Measurements from ENCODE around the gene ABHD18. TPM values are rescaled to one million over a fixed set of nuclear protein-coding genes. Genes with fewer than 3 reads are reported as not detected.
A peak's percentile ranks its signal among the peaks of the same experiment; 100 is the strongest.
"Not testable (repeated sequence)": the region's sequence is repeated elsewhere in the genome, so short reads cannot be mapped to it uniquely, and the experiment has no call there.

The ABHD18 gene
- 12.4 TPM for total RNA-seq (ENCODE audit: unreplicated experiment)
- long read RNA-seq, full-length matches to known transcripts, result 1 of 8 reads
- long read RNA-seq, partial matches to known transcripts, result 2 of 8 reads
- long read RNA-seq, other reads (novel, unspliced or antisense), result 5 of 8 reads

DNA sequence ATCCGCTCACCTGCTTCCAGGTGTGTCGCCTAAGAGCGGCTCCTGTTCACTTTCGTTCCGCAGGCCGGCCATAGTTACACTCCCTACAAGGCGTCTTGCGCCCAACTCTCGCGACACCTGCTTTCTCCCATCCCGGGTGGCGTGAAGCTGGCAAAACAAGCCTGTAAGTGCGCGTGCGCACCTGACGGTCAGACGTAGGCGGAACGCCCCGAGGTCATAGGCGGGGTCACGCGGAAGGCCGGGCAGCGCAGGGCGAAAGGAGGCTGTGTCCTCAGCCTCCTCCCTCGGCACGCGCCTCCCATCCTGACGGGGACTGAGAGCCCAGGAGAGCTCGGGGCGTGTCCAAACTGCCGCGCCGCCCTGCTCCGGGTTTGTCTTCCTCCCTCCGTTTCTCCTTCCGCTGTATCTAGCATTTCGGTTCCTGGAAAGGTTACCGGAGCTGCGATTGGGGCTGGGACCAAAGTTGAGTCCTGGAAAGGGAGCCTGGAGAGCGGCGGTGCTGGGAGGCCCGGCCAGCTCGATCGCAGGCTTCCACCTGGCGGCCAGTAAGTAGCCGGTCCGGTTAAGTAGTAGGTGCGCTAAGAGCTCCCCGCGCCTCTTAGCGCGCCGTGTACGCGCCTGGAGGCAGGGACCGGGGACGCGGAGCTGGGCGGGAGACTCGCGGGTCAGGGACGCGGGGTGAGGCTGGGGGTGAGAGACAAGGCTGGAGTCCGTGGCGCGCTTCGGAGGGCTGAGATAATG, at the start of gene ABHD18, which contains the start of gene MFSD8:
Gene ABHD18, plus strand, starts transcription at position 345 of the 741 bp plus-strand sequence. CDS start 17,550 bp downstream, outside the sequence.
Gene MFSD8, minus strand, starts transcription at position 112 of the 741 bp plus-strand sequence. Its CDS starts 40 bp downstream, at position 72.
- Mint-ChIP-seq H3K27ac (ENCODE audit: unreplicated experiment) (peak within 1 kb of the TSS; percentile 67), H3K27me3 (ENCODE audit: unreplicated experiment) (peaks cover 15% of the 10 kb centered on the region), H3K4me3 (ENCODE audit: unreplicated experiment) (peak within 1 kb of the TSS; percentile 97), H3K9me3 (ENCODE audit: unreplicated experiment) (no peaks in the 10 kb centered on the region), H3K4me1 (ENCODE audit: unreplicated experiment) (peaks cover 14% of the 10 kb centered on the region), H3K36me3 (ENCODE audit: low read depth, unreplicated experiment) (peaks cover 16% of the 10 kb centered on the region)
- TF ChIP-seq, protein P1, sequence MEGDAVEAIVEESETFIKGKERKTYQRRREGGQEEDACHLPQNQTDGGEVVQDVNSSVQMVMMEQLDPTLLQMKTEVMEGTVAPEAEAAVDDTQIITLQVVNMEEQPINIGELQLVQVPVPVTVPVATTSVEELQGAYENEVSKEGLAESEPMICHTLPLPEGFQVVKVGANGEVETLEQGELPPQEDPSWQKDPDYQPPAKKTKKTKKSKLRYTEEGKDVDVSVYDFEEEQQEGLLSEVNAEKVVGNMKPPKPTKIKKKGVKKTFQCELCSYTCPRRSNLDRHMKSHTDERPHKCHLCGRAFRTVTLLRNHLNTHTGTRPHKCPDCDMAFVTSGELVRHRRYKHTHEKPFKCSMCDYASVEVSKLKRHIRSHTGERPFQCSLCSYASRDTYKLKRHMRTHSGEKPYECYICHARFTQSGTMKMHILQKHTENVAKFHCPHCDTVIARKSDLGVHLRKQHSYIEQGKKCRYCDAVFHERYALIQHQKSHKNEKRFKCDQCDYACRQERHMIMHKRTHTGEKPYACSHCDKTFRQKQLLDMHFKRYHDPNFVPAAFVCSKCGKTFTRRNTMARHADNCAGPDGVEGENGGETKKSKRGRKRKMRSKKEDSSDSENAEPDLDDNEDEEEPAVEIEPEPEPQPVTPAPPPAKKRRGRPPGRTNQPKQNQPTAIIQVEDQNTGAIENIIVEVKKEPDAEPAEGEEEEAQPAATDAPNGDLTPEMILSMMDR (IDR thresholded peaks at IDR 0.05; ENCODE audit: unreplicated experiment), result peak; percentile 28
- peak; percentile 98 for DNase-seq (ENCODE audit: low spot score)

DNA sequence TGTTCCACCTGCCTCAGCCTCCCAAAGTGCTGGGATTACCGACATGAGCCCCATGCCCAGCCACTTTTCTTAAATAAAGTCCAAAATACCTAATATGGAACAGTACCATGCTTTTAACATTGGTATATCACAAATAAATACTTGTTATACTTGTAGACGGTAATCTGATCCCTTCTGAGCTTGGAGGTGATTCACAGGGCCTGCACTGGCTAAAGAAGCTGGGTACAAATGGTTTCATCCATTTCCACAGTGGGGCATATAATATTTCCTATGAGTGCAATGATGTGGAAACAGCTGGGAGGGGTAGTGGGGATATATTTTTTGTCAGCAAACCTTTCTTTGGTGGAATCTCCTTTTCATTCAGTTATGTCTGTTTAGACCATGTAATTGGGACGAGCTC, 48.7 kb upstream of the ABHD18 start:
- no peak for DNase-seq (ENCODE audit: low spot score)
- Mint-ChIP-seq H3K27ac (ENCODE audit: unreplicated experiment) (no peak overlapping the region), H3K27me3 (ENCODE audit: unreplicated experiment) (peaks cover 3% of the 10 kb centered on the region), H3K4me3 (ENCODE audit: unreplicated experiment) (no peak overlapping the region), H3K4me1 (ENCODE audit: unreplicated experiment) (no peaks in the 10 kb centered on the region), H3K36me3 (ENCODE audit: low read depth, unreplicated experiment) (peaks cover 5% of the 10 kb centered on the region), H3K9me3 (ENCODE audit: unreplicated experiment) (no peaks in the 10 kb centered on the region)
- TF ChIP-seq, protein P1 (IDR thresholded peaks at IDR 0.05; ENCODE audit: unreplicated experiment), result no peak

DNA sequence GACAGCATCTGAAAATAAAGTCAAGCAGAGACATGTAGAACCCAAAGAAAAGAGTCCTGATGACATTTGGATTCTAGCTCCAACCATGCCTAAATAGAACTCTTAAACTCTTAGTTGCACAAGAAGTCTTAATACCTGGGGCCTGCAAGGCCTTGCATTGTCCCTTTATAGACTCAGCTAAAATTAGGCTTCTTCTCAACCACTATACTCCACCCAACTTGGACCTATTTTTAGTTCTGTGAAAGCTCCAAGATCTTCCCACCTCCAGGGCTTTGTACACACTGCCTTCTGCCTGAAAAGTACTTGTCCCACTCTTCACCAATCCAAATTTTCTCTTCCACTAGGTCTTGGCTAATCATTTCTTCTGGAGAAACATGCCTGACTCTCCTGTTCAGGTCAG, 48.1 kb upstream of the ABHD18 start:
- H3K27me3 Mint-ChIP-seq (ENCODE audit: unreplicated experiment), result peaks cover 3% of the 10 kb centered on the region
- no peaks in the 10 kb centered on the region for H3K4me1 Mint-ChIP-seq (ENCODE audit: unreplicated experiment)
- no peak overlapping the region for H3K4me3 Mint-ChIP-seq (ENCODE audit: unreplicated experiment)
- TF ChIP-seq, protein P1 (IDR thresholded peaks at IDR 0.05; ENCODE audit: unreplicated experiment), result no peak
- no peak overlapping the region for H3K27ac Mint-ChIP-seq (ENCODE audit: unreplicated experiment)
- no peak for DNase-seq (ENCODE audit: low spot score)
- no peaks in the 10 kb centered on the region for H3K9me3 Mint-ChIP-seq (ENCODE audit: unreplicated experiment)
- H3K36me3 Mint-ChIP-seq (ENCODE audit: low read depth, unreplicated experiment), result peaks cover 5% of the 10 kb centered on the region

DNA sequence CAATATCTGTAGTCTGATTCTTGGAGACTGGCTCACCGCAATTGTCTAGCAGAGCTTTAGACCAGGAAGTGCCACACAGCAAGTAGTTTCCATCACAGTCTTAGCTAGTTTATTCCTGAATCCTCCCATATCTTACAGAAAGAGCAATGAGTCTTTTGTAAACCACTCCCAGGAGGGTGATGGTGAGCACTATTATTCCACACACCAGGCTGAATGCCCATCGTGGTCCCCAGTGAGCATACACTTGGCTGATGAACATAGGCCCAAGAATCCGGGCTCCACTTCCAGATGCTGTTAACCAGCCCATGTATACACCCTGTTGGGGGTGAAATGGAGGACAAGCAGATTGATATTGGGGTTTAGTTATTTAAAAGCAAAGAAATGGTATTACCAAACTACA, 44.7 kb upstream of the ABHD18 start:
- TF ChIP-seq, protein P1 (IDR thresholded peaks at IDR 0.05; ENCODE audit: unreplicated experiment), result no peak
- Mint-ChIP-seq H3K4me3 (ENCODE audit: unreplicated experiment) (no peak overlapping the region), H3K27me3 (ENCODE audit: unreplicated experiment) (peaks cover 2% of the 10 kb centered on the region), H3K4me1 (ENCODE audit: unreplicated experiment) (no peaks in the 10 kb centered on the region), H3K27ac (ENCODE audit: unreplicated experiment) (no peak overlapping the region), H3K9me3 (ENCODE audit: unreplicated experiment) (no peaks in the 10 kb centered on the region), H3K36me3 (ENCODE audit: low read depth, unreplicated experiment) (peaks cover 9% of the 10 kb centered on the region)
- no peak for DNase-seq (ENCODE audit: low spot score)

DNA sequence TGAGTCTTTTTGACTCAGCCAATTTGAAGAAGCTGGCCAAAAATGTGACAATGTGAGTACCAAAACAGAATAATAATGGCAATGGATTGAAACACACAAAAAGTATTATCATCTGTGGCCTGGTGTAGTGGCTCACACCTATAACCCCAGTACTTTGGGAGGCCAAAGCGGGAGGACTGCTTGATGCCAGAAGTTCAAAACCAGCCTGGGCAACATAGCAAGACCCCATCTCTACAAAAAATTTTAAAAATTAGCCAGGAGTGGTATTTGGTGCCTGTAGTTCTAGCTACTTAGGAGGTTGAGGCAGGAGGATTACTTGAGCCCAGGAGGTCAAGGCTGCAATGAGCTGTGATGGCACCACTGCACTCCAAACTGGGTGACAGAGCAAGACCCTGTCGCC, 43.0 kb upstream of the ABHD18 start:
- Mint-ChIP-seq H3K27me3 (ENCODE audit: unreplicated experiment) (no peaks in the 10 kb centered on the region), H3K9me3 (ENCODE audit: unreplicated experiment) (no peaks in the 10 kb centered on the region), H3K4me3 (ENCODE audit: unreplicated experiment) (no peak overlapping the region), H3K36me3 (ENCODE audit: low read depth, unreplicated experiment) (peaks cover 12% of the 10 kb centered on the region), H3K27ac (ENCODE audit: unreplicated experiment) (no peak overlapping the region), H3K4me1 (ENCODE audit: unreplicated experiment) (no peaks in the 10 kb centered on the region)
- DNase-seq (ENCODE audit: low spot score), result no peak
- TF ChIP-seq, protein P1 (IDR thresholded peaks at IDR 0.05; ENCODE audit: unreplicated experiment), result no peak

DNA sequence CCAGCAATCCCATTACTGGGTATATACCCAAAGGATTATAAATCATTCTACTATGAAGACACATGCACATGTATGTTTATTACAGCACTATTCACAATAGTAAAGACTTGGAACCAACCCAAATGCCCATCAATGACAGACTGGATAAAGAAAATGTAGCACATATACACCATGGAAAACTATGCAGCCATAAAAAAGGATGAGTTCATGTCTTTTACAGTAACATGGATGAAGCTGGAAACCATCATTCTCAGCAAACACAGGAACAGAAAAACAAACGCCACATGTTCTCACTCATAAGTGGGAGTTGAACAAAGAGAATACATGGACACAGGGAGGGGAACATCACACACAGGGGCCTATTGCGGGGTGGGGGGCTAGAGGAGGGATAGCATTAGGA, 39.5 kb upstream of the ABHD18 start:
- not testable (repeated sequence) for DNase-seq (ENCODE audit: low spot score); H3K27me3 Mint-ChIP-seq (ENCODE audit: unreplicated experiment); H3K36me3 Mint-ChIP-seq (ENCODE audit: low read depth, unreplicated experiment); H3K4me1 Mint-ChIP-seq (ENCODE audit: unreplicated experiment); H3K27ac Mint-ChIP-seq (ENCODE audit: unreplicated experiment); H3K9me3 Mint-ChIP-seq (ENCODE audit: unreplicated experiment)
- H3K4me3 Mint-ChIP-seq (ENCODE audit: unreplicated experiment), result peak overlapping the region; percentile 59
